SK-N-SH (cell line): ENCODE measurements around the gene PTPRD.

Source experiments
- EP300 ChIP-seq, 2 experiments: IDR thresholded peaks; 2 replicates each; pipeline versions ENCODE4 v1.4.0 to v1.6.1; 2012; ENCODE audit warnings: borderline replicate concordance in 1 of 2, low read depth in 1 of 2, low read length in 1 of 2
- FOXJ3 ChIP-seq: sonication (generic); formaldehyde crosslinking; IDR thresholded peaks from 2 replicates; pipeline ENCODE4 v1.5.1; 2020; ENCODE audit warnings: mild to moderate bottlenecking, missing genetic modification reagents
- FOXM1 ChIP-seq: IDR thresholded peaks from 2 replicates; pipeline ENCODE4 v1.4.0; 2012; ENCODE audit warnings: low read depth, mild to moderate bottlenecking
- MEF2A ChIP-seq: IDR thresholded peaks from 2 replicates; pipeline ENCODE4 v1.4.0; 2012; ENCODE audit warnings: low read depth, borderline replicate concordance
- NFIC ChIP-seq: IDR thresholded peaks from 2 replicates; pipeline ENCODE4 v1.4.0; 2012; ENCODE audit warnings: borderline replicate concordance
- POLR2AphosphoS5 ChIP-seq: IDR thresholded peaks from 2 replicates; pipeline ENCODE4 v1.6.1; 2012; ENCODE audit warnings: low read depth, low read length
- SIN3A ChIP-seq: IDR thresholded peaks from 2 replicates; pipeline ENCODE4 v1.6.1; 2012; ENCODE audit warnings: low read depth, mild to moderate bottlenecking, low read length, moderate library complexity, borderline replicate concordance
- TEAD4 ChIP-seq: IDR thresholded peaks from 2 replicates; pipeline ENCODE4 v1.4.0; 2012; ENCODE audit warnings: mild to moderate bottlenecking, borderline replicate concordance; ENCODE audit not compliant: insufficient read depth
- TF ChIP-seq, protein P1 (sequence below): fragments of 200-600 bp; sonication (generic); IDR thresholded peaks from 2 replicates; pipeline ENCODE4 v1.6.1; 2017; ENCODE audit warnings: antibody characterized with exemption, mild to moderate bottlenecking, moderate library complexity
- TF ChIP-seq, protein P2 (sequence below): fragments of 150-350 bp; IDR thresholded peaks from 2 replicates; pipeline ENCODE4 v1.6.1; 2016; ENCODE audit warnings: mild to moderate bottlenecking, low read depth, low read length
- TF ChIP-seq, protein P3 (sequence below): IDR thresholded peaks from 2 replicates; pipeline ENCODE4; 2012
- TF ChIP-seq, protein P4 (sequence below): IDR thresholded peaks from 2 replicates; pipeline ENCODE4 v1.4.0; 2012; ENCODE audit warnings: low read depth
- TF ChIP-seq, protein P5 (sequence below): IDR thresholded peaks from 2 replicates; pipeline ENCODE4 v1.4.0; 2012; ENCODE audit warnings: low read depth, borderline replicate concordance
- TF ChIP-seq, protein P6 (sequence below): IDR thresholded peaks from 2 replicates; pipeline ENCODE4 v1.4.0; 2012; ENCODE audit warnings: low read depth, borderline replicate concordance

DNA sequence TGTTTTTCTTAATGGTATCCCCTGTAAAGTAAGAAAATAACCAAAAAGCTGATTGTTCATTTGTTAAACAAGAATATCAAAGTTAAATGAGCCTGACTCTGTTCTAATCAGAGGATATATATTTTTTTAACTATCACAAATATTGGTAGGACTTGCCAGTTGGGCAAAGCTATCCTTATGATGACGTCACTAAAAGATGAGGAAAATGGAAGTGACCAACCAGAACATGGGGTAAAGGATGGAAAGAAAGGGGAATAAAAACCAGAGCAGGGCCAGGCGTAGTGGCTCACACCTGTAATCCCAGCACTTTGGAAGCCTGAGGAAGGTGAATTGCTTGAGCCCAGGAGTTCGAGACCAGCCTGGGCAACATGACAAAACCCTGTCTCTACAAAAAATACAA lies 2001.6 kb downstream of the PTPRD start:
- TF ChIP-seq, protein P1, sequence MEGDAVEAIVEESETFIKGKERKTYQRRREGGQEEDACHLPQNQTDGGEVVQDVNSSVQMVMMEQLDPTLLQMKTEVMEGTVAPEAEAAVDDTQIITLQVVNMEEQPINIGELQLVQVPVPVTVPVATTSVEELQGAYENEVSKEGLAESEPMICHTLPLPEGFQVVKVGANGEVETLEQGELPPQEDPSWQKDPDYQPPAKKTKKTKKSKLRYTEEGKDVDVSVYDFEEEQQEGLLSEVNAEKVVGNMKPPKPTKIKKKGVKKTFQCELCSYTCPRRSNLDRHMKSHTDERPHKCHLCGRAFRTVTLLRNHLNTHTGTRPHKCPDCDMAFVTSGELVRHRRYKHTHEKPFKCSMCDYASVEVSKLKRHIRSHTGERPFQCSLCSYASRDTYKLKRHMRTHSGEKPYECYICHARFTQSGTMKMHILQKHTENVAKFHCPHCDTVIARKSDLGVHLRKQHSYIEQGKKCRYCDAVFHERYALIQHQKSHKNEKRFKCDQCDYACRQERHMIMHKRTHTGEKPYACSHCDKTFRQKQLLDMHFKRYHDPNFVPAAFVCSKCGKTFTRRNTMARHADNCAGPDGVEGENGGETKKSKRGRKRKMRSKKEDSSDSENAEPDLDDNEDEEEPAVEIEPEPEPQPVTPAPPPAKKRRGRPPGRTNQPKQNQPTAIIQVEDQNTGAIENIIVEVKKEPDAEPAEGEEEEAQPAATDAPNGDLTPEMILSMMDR, result no peak
- TF ChIP-seq, protein P2, sequence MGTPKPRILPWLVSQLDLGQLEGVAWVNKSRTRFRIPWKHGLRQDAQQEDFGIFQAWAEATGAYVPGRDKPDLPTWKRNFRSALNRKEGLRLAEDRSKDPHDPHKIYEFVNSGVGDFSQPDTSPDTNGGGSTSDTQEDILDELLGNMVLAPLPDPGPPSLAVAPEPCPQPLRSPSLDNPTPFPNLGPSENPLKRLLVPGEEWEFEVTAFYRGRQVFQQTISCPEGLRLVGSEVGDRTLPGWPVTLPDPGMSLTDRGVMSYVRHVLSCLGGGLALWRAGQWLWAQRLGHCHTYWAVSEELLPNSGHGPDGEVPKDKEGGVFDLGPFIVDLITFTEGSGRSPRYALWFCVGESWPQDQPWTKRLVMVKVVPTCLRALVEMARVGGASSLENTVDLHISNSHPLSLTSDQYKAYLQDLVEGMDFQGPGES, result no peak
- TF ChIP-seq, protein P3, sequence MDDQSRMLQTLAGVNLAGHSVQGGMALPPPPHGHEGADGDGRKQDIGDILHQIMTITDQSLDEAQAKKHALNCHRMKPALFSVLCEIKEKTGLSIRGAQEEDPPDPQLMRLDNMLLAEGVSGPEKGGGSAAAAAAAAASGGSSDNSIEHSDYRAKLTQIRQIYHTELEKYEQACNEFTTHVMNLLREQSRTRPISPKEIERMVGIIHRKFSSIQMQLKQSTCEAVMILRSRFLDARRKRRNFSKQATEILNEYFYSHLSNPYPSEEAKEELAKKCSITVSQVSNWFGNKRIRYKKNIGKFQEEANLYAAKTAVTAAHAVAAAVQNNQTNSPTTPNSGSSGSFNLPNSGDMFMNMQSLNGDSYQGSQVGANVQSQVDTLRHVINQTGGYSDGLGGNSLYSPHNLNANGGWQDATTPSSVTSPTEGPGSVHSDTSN, result no peak
- no peak for TF ChIP-seq POLR2AphosphoS5
- no peak for TF ChIP-seq MEF2A
- no peak for TF ChIP-seq TEAD4
- TF ChIP-seq FOXJ3, result no peak
- no peak for TF ChIP-seq EP300 (IDR thresholded peaks at IDR 0.05; ENCODE audit: borderline replicate concordance in 1 of 2, low read depth in 1 of 2, low read length in 1 of 2)
- no peak for TF ChIP-seq SIN3A
- TF ChIP-seq FOXM1, result no peak
- TF ChIP-seq NFIC, result no peak
- TF ChIP-seq, protein P4, sequence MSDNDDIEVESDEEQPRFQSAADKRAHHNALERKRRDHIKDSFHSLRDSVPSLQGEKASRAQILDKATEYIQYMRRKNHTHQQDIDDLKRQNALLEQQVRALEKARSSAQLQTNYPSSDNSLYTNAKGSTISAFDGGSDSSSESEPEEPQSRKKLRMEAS, result no peak
- TF ChIP-seq, protein P5, sequence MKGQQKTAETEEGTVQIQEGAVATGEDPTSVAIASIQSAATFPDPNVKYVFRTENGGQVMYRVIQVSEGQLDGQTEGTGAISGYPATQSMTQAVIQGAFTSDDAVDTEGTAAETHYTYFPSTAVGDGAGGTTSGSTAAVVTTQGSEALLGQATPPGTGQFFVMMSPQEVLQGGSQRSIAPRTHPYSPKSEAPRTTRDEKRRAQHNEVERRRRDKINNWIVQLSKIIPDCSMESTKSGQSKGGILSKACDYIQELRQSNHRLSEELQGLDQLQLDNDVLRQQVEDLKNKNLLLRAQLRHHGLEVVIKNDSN, result no peak
- TF ChIP-seq, protein P6, sequence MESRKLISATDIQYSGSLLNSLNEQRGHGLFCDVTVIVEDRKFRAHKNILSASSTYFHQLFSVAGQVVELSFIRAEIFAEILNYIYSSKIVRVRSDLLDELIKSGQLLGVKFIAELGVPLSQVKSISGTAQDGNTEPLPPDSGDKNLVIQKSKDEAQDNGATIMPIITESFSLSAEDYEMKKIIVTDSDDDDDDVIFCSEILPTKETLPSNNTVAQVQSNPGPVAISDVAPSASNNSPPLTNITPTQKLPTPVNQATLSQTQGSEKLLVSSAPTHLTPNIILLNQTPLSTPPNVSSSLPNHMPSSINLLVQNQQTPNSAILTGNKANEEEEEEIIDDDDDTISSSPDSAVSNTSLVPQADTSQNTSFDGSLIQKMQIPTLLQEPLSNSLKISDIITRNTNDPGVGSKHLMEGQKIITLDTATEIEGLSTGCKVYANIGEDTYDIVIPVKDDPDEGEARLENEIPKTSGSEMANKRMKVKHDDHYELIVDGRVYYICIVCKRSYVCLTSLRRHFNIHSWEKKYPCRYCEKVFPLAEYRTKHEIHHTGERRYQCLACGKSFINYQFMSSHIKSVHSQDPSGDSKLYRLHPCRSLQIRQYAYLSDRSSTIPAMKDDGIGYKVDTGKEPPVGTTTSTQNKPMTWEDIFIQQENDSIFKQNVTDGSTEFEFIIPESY, result no peak
